CD4-positive, CD25-positive, alpha-beta regulatory T cell (primary cell): ENCODE data around the gene PPIL6. TPM values are rescaled to one million over a fixed set of nuclear protein-coding genes. Genes with fewer than 3 reads are reported as not detected.

ENCODE experiments used
- ATAC-seq, 2 donors: fragments of 150-1000 bp; cut with Tn5 transposase; one replicate each; pipeline ENCODE4 v1.10.0; 2021; ENCODE audit warnings: low read depth in 2 of 2, moderate number of reproducible peaks in 2 of 2, moderate library complexity in 1 of 2
- DNase-seq, 3 donors: peaks; one replicate each; pipeline versions ENCODE4 v3.0.0 to v3.0.0-alpha.2; 2012 to 2022; ENCODE audit warnings: mixed read lengths in 1 of 3
- H3K27ac ChIP-seq: one replicate; pipeline ENCODE4 v1.7.0; 2013; ENCODE audit warnings: mild to moderate bottlenecking, low read length; ENCODE audit not compliant: insufficient read depth, poor library complexity, severe bottlenecking
- H3K27me3 ChIP-seq: one replicate; pipeline ENCODE4 v1.7.0; 2013; ENCODE audit warnings: low read length; ENCODE audit not compliant: control insufficient read depth, insufficient read depth
- H3K36me3 ChIP-seq: one replicate; pipeline ENCODE4 v1.7.0; 2013; ENCODE audit warnings: mild to moderate bottlenecking, low read length, moderate library complexity; ENCODE audit not compliant: control insufficient read depth, insufficient read depth
- H3K4me1 ChIP-seq: 2 replicates; pipeline ENCODE4 v1.7.0; 2013; ENCODE audit warnings: mild to moderate bottlenecking, low read length; ENCODE audit not compliant: insufficient read depth, control insufficient read depth, poor library complexity, severe bottlenecking
- H3K4me3 ChIP-seq: one replicate; pipeline ENCODE4 v1.7.0; 2013; ENCODE audit warnings: low read depth, mild to moderate bottlenecking, low read length, moderate library complexity
- H3K9me3 ChIP-seq, 2 experiments: 1 replicate in 1 of 2; 2 replicates in 1 of 2; pipeline ENCODE4 v1.7.0; 2013; ENCODE audit warnings: low read length in 2 of 2, mild to moderate bottlenecking in 1 of 2, moderate library complexity in 1 of 2; ENCODE audit not compliant: control insufficient read depth in 2 of 2
- H3K27ac Mint-ChIP-seq, 3 donors: one replicate each; pipeline ENCODE4 v1.8.0; 2020 to 2022; ENCODE audit warnings: mild to moderate bottlenecking in 3 of 3, mixed read lengths in 3 of 3, moderate library complexity in 2 of 3
- H3K27me3 Mint-ChIP-seq: one replicate; pipeline ENCODE4 v1.8.0; 2022; ENCODE audit warnings: mild to moderate bottlenecking, mixed read lengths
- H3K36me3 Mint-ChIP-seq: one replicate; pipeline ENCODE4 v1.8.0; 2020; ENCODE audit warnings: mixed read lengths
- H3K4me1 Mint-ChIP-seq, 4 donors: one replicate each; pipeline ENCODE4 v1.8.0; 2020 to 2022; ENCODE audit warnings: mixed read lengths in 4 of 4, mild to moderate bottlenecking in 1 of 4
- H3K4me3 Mint-ChIP-seq, 4 donors: one replicate each; pipeline ENCODE4 v1.8.0; 2020 to 2022; ENCODE audit warnings: mild to moderate bottlenecking in 4 of 4, mixed read lengths in 4 of 4, moderate library complexity in 3 of 4
- H3K9me3 Mint-ChIP-seq, 7 donors: one replicate each; pipeline ENCODE4 v1.8.0; 2020 to 2022; ENCODE audit warnings: mixed read lengths in 7 of 7, mild to moderate bottlenecking in 3 of 7, moderate library complexity in 2 of 7
- polyA plus RNA-seq, 4 donors: library from polyadenylated mRNA; unstranded; fragments of 300-500 nt; fragmentation: Illumina TruSeq; gene quantifications; one replicate each; pipeline ENCODE4 v1.2.3, GENCODE V29; 2021
- total RNA-seq: library from RNA; stranded (reverse); gene quantifications from one replicate; pipeline ENCODE4 v1.2.3, GENCODE V29; 2022

The PPIL6 gene
- total and polyA plus RNA-seq, 5 donors from 2014 or later, result 0.24 to 0.91 (median 0.42) TPM

- DNase-seq (no peak), ATAC-seq (no peak)
- Mint-ChIP-seq H3K9me3 (no peaks in the 10 kb centered on the region), H3K36me3 (peaks cover 56% of the 10 kb centered on the region), H3K27ac (peak overlapping the region; percentile 20 to 74 (median 47)), H3K27me3 (no peaks in the 10 kb centered on the region), H3K4me1 (peaks cover 60 to 84% (median 73%) of the 10 kb centered on the region in 4 donors), H3K4me3 (peak overlapping the region; percentile 48 to 74 (median 56))
- peaks cover 75% of the 10 kb centered on the region for H3K36me3 ChIP-seq
- H3K4me3 ChIP-seq, result peak overlapping the region; percentile 56
- no peaks in the 10 kb centered on the region for H3K9me3 ChIP-seq
- no peak overlapping the region for H3K27ac ChIP-seq
- no peaks in the 10 kb centered on the region for H3K27me3 ChIP-seq
- H3K4me1 ChIP-seq, result peaks cover 50% of the 10 kb centered on the region
These were observed 66.0 kb downstream of the PPIL6 start for GRCh38 chr6:109374326-109374892.

GRCh38 chr6:109373762-109374161, 66.7 kb downstream of the PPIL6 start:
- Mint-ChIP-seq H3K36me3 (peaks cover 50% of the 10 kb centered on the region), H3K4me1 (peaks cover 60 to 80% (median 71%) of the 10 kb centered on the region in 4 donors), H3K4me3 (peak overlapping the region; percentile 48 to 74 (median 58)), H3K9me3 (no peaks in the 10 kb centered on the region), H3K27ac (peak overlapping the region; percentile 20 to 47 (median 32)), H3K27me3 (no peaks in the 10 kb centered on the region)
- H3K27me3 ChIP-seq, result no peaks in the 10 kb centered on the region
- peaks cover 43% of the 10 kb centered on the region for H3K4me1 ChIP-seq
- no peaks in the 10 kb centered on the region for H3K9me3 ChIP-seq
- peak overlapping the region; percentile 56 for H3K4me3 ChIP-seq
- ATAC-seq (peak; percentile 39 to 61), DNase-seq (peak in 1 of 3 donors; percentile 73)
- no peak overlapping the region for H3K27ac ChIP-seq
- H3K36me3 ChIP-seq, result peaks cover 81% of the 10 kb centered on the region

GRCh38 chr6:109373331-109373730, 67.1 kb downstream of the PPIL6 start:
- H3K36me3 ChIP-seq, result peaks cover 83% of the 10 kb centered on the region
- peaks cover 60 to 78% (median 67%) of the 10 kb centered on the region in 4 donors for H3K4me1 Mint-ChIP-seq
- H3K27ac ChIP-seq, result no peak overlapping the region
- peak overlapping the region; percentile 56 for H3K4me3 ChIP-seq
- H3K27me3 ChIP-seq, result no peaks in the 10 kb centered on the region
- H3K9me3 ChIP-seq, result no peaks in the 10 kb centered on the region
- no peaks in the 10 kb centered on the region for H3K27me3 Mint-ChIP-seq
- H3K4me3 Mint-ChIP-seq, result peak overlapping the region; percentile 22 to 74 (median 58)
- peaks cover 50% of the 10 kb centered on the region for H3K36me3 Mint-ChIP-seq
- peaks cover 40% of the 10 kb centered on the region for H3K4me1 ChIP-seq
- ATAC-seq (peak in 1 of 2 donors; percentile 29), DNase-seq (no peak)
- H3K27ac Mint-ChIP-seq, result peak overlapping the region; percentile 20 to 47 (median 32)
- no peaks in the 10 kb centered on the region for H3K9me3 Mint-ChIP-seq

GRCh38 chr6:109372130-109372529, 68.3 kb downstream of the PPIL6 start:
- DNase-seq (no peak), ATAC-seq (no peak)
- Mint-ChIP-seq H3K9me3 (no peaks in the 10 kb centered on the region), H3K4me1 (peaks cover 54 to 69% (median 63%) of the 10 kb centered on the region in 4 donors), H3K4me3 (peak overlapping the region in 2 of 4 donors; percentile 10 to 13), H3K27me3 (no peaks in the 10 kb centered on the region), H3K27ac (peak overlapping the region in 1 of 3 donors; percentile 75), H3K36me3 (peaks cover 45% of the 10 kb centered on the region)
- peak overlapping the region; percentile 17 for H3K27ac ChIP-seq
- H3K4me3 ChIP-seq, result no peak overlapping the region
- no peaks in the 10 kb centered on the region for H3K9me3 ChIP-seq
- peaks cover 84% of the 10 kb centered on the region for H3K36me3 ChIP-seq
- H3K4me1 ChIP-seq, result peaks cover 29% of the 10 kb centered on the region
- no peaks in the 10 kb centered on the region for H3K27me3 ChIP-seq

- Histone ChIP-seq H3K4me3 (no peak overlapping the region), H3K9me3 (no peaks in the 10 kb centered on the region), H3K4me1 (peaks cover 29% of the 10 kb centered on the region), H3K27me3 (no peaks in the 10 kb centered on the region), H3K36me3 (peaks cover 85% of the 10 kb centered on the region), H3K27ac (no peak overlapping the region)
- Mint-ChIP-seq H3K4me1 (peaks cover 52 to 69% (median 60%) of the 10 kb centered on the region in 4 donors), H3K4me3 (no peak overlapping the region), H3K9me3 (no peaks in the 10 kb centered on the region), H3K27ac (no peak overlapping the region), H3K27me3 (no peaks in the 10 kb centered on the region), H3K36me3 (peaks cover 50% of the 10 kb centered on the region)
- no peak for DNase-seq
- no peak for ATAC-seq
These were observed 69.6 kb downstream of the PPIL6 start for GRCh38 chr6:109370792-109371191.

- ATAC-seq (no peak), DNase-seq (no peak)
- Mint-ChIP-seq H3K36me3 (peaks cover 50% of the 10 kb centered on the region), H3K4me1 (peaks cover 52 to 69% (median 59%) of the 10 kb centered on the region in 4 donors), H3K27me3 (no peaks in the 10 kb centered on the region), H3K27ac (no peak overlapping the region), H3K4me3 (no peak overlapping the region), H3K9me3 (no peaks in the 10 kb centered on the region)
- H3K4me3 ChIP-seq, result no peak overlapping the region
- H3K36me3 ChIP-seq, result peaks cover 84% of the 10 kb centered on the region
- no peak overlapping the region for H3K27ac ChIP-seq
- no peaks in the 10 kb centered on the region for H3K9me3 ChIP-seq
- peaks cover 29% of the 10 kb centered on the region for H3K4me1 ChIP-seq
- no peaks in the 10 kb centered on the region for H3K27me3 ChIP-seq
These were observed 70.1 kb downstream of the PPIL6 start for GRCh38 chr6:109370336-109370735.

GRCh38 chr6:109369728-109370127, 70.7 kb downstream of the PPIL6 start:
- peaks cover 26% of the 10 kb centered on the region for H3K4me1 ChIP-seq
- H3K27me3 ChIP-seq, result no peaks in the 10 kb centered on the region
- H3K4me3 ChIP-seq, result no peak overlapping the region
- peaks cover 49 to 63% (median 57%) of the 10 kb centered on the region in 4 donors for H3K4me1 Mint-ChIP-seq
- DNase-seq (no peak), ATAC-seq (no peak)
- H3K27ac ChIP-seq, result no peak overlapping the region
- no peak overlapping the region for H3K4me3 Mint-ChIP-seq
- no peaks in the 10 kb centered on the region for H3K9me3 Mint-ChIP-seq
- no peaks in the 10 kb centered on the region for H3K27me3 Mint-ChIP-seq
- peaks cover 84% of the 10 kb centered on the region for H3K36me3 ChIP-seq
- no peaks in the 10 kb centered on the region for H3K9me3 ChIP-seq
- no peak overlapping the region for H3K27ac Mint-ChIP-seq
- peaks cover 51% of the 10 kb centered on the region for H3K36me3 Mint-ChIP-seq
